Astrocyte of the hippocampus (primary cell): ENCODE measurements around the gene ADAMTS7.
"Not testable (repeated sequence)": the region's sequence is repeated elsewhere in the genome, so short reads cannot be mapped to it uniquely, and the experiment has no call there.

ENCODE experiments used
- DNase-seq: peaks from one replicate; pipeline ENCODE4 v3.0.0; 2011; ENCODE audit warnings: low read depth, low spot score

ADAMTS7 gene

GRCh38 chr15:78766041-78766440, 45.2 kb downstream of the ADAMTS7 start:
- no peak for DNase-seq

DNA sequence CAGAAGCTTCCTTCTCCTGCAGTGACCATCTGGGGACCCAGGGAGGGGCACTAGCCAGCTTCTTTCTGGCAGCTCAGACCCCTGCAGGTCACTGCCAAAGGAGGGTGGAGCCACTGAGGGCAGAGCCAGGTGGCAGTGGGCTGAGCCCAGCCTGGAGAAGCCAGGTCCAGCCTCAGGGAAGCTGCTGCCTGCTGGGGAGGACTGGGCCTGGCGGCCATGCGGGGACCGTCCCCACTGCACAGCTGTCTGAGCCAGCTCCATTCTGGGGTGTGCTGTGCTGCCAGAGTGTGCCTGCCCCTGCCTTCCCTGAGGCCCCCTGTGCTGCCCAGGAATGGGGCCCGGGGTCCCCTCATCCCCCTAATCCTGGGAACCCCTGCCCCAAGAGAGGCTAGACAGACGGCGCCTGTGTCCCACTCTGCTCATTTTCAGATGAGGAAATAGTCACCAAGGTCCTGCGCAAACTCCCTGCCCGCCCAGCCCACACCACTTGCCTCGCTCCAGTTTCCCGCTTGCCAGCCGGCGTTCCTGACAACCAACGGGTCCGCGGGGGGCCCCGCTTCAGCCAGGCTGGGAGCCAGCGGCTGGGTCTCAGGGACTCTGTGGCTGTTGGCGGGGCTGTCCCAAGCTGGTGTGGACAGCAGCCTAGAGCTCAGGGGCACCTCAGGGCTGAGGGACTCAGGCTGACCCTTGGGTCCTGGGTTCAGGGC, 46.0 kb downstream of the ADAMTS7 start:
- DNase-seq, result not testable (repeated sequence)

GRCh38 chr15:78764340-78765153, 46.7 kb downstream of the ADAMTS7 start:
- DNase-seq, result not testable (repeated sequence)

GRCh38 chr15:78763796-78764241, 47.4 kb downstream of the ADAMTS7 start:
- DNase-seq, result no peak

DNA sequence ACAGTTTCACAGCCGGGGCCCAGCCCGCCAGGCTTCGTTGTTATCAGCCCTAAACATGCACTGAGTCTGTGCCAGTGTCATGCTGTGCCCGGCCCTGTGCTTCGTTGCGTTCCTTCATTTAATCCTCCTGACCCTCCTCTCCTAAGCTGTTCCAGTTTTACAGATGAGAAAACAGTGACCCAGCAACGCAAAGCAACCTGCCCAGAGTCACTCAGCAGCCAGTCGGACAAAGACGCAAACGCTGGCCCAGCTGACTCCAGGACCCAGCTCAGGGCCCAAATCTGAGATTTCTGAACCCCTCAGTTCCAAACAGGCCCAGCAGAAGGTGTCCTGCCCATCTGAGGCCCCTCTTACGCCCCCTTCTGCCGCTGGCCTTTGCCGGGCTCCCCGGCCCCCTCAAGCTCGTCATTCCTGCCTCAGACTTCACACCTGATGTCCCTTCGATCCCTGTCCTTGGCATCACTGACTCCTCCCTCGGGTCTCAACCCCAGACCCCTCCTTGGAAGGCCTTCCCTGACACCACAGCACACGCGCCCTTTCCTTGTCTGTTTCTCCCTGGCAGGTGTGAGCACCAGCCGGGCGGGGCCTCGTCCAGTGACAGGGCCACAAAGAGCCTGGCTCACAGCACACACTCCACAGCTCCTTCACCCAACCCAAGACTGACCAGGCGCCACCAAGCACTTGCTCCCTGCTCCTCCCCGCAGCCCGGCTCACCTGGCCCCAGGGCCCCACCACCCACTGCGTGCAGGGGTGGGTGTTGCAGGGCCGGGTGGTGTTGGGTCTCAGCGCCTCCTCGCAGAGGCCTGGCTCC, 48.1 kb downstream of the ADAMTS7 start:
- DNase-seq, result no peak

GRCh38 chr15:78762386-78762961, 48.8 kb downstream of the ADAMTS7 start:
- DNase-seq, result not testable (repeated sequence)

DNA sequence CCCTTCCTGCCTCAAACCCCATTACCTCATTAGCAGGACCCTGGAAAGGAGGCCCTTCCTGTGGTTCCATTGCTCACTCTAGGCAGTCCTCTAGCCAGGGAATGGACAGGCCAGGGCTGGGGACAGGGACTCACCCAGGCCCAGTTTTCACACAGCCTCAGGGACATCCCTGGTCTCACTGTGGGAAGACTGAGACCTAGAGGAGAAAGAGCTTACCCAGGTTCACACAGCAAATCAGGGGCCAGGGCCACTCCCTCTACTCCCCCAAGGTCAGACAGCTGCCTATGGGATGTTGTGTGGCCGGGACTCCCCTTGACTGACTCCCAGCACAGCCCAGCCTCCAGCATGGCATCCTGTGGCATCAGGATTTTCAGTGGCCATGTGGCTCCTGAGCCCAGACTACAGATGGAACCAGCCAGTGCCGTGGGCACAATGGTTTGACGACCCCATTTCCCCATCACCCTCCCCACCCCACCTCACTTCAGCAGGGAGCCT, 49.3 kb downstream of the ADAMTS7 start:
- DNase-seq, result no peak

DNA sequence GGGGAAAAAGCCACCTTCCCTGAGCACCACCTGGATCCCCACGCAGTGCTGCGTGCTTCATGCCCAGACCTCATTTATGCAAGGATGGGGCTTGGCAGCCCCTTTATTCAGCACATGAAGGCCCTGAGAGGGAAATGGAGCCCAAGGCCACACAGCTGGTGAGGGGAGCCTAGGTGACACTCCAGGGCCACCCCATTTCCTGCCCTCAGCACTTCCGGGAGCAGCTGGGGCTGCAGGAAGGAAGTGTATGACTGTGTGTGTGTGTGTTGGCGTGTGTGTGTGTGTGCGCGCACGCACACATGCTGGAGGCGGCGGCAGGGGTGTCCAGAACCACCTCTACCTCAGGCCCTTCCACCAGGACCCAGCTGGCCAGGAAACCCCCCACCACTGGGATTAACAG, 49.8 kb downstream of the ADAMTS7 start:
- DNase-seq, result not testable (repeated sequence)

- DNase-seq, result no peak
These were observed 50.2 kb downstream of the ADAMTS7 start for GRCh38 chr15:78761020-78761419.

- peak; percentile 40 for DNase-seq
These were observed 51.0 kb downstream of the ADAMTS7 start for GRCh38 chr15:78760091-78760882.

- DNase-seq, result not testable (repeated sequence)
These were observed 51.8 kb downstream of the ADAMTS7 start for GRCh38 chr15:78759361-78759998.

- DNase-seq, result not testable (repeated sequence)
These were observed 52.6 kb downstream of the ADAMTS7 start for GRCh38 chr15:78758486-78759200.

DNA sequence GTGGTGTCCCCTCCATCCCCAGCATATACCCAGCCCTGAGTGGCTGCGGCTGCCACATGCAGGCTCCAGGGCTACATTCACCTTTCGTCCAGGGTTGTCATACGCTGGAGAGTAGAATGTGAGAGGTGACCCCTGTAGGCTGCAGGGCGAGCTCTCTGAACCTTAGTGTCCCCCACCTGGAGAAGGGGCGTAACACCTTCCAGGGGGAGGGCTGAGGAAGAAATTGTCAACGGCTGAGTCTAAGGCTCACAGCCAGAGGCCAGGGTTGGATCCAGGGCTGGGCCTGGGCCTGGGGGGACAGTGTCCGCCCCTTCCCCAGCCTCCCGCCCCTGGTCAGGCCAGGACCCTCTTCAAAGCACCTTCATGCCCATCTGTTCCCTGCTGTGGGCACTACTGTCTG, 53.2 kb downstream of the ADAMTS7 start:
- not testable (repeated sequence) for DNase-seq

DNA sequence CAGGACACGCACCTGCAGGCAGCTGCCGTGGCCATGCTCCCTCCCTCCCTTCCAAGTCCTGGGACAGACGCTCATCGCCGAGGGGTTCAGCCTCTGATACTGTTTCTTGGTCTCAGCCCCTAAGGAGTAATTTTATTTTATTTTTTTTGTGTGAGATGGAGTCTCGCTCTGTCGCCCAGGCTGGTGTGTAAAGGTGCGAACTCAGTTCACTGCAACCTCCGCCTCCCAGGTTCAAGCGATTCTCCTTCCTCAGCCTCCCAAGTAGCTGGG, 53.7 kb downstream of the ADAMTS7 start:
- no peak for DNase-seq

- DNase-seq, result peak; percentile 55
These were observed 54.3 kb downstream of the ADAMTS7 start for GRCh38 chr15:78756781-78757635.

GRCh38 chr15:78755900-78756591, 55.2 kb downstream of the ADAMTS7 start:
- peak; percentile 61 for DNase-seq

GRCh38 chr15:78754637-78755280, 56.5 kb downstream of the ADAMTS7 start:
- not testable (repeated sequence) for DNase-seq
